Liver (tissue), 9 donors: ENCODE measurements around the gene LEMD2. TPM values are rescaled to one million over a fixed set of nuclear protein-coding genes. Genes with fewer than 3 reads are reported as not detected.

Experiments
- DNase-seq: peaks from one replicate; pipeline ENCODE4 v3.0.0-alpha.2; 2017; ENCODE audit warnings: low spot score
- H3K27ac ChIP-seq, 2 donors: one replicate each; pipeline ENCODE4 v1.7.0; 2013; ENCODE audit warnings: inconsistent platforms in 2 of 2, low read length in 2 of 2, control low read depth in 1 of 2, low read depth in 1 of 2, mild to moderate bottlenecking in 1 of 2
- H3K27me3 ChIP-seq, 4 donors: one replicate each; pipeline versions ENCODE4 v1.6.1 to v1.7.0; 2013; ENCODE audit warnings: low read length in 3 of 4, inconsistent platforms in 1 of 4, mild to moderate bottlenecking in 1 of 4, moderate library complexity in 1 of 4; ENCODE audit not compliant: control insufficient read depth in 4 of 4, insufficient read depth in 4 of 4
- H3K36me3 ChIP-seq, 4 donors: one replicate each; pipeline versions ENCODE4 v1.6.1 to v1.7.0; 2013; ENCODE audit warnings: low read length in 3 of 4, mild to moderate bottlenecking in 3 of 4, low read depth in 1 of 4, moderate library complexity in 1 of 4; ENCODE audit not compliant: control insufficient read depth in 4 of 4, insufficient read depth in 3 of 4
- H3K4me1 ChIP-seq, 4 donors: one replicate each; pipeline versions ENCODE4 v1.6.1 to v1.7.0; 2013; ENCODE audit warnings: low read length in 3 of 4, mild to moderate bottlenecking in 3 of 4, moderate library complexity in 1 of 4; ENCODE audit not compliant: control insufficient read depth in 4 of 4, insufficient read depth in 4 of 4
- H3K4me3 ChIP-seq, 3 donors: one replicate each; pipeline versions ENCODE4 v1.6.1 to v1.7.0; 2013; ENCODE audit warnings: low read length in 3 of 3, control low read depth in 1 of 3, low read depth in 1 of 3, mild to moderate bottlenecking in 1 of 3
- H3K9ac ChIP-seq, 2 donors: one replicate each; pipeline ENCODE4 v1.7.0; 2013; ENCODE audit warnings: low read length in 2 of 2, mild to moderate bottlenecking in 2 of 2, moderate library complexity in 2 of 2, control low read depth in 1 of 2, low read depth in 1 of 2
- H3K9me3 ChIP-seq, 4 donors: one replicate each; pipeline versions ENCODE4 v1.6.1 to v1.7.0; 2013; ENCODE audit warnings: low read length in 3 of 4; ENCODE audit not compliant: control insufficient read depth in 4 of 4
- ATF3 ChIP-seq: IDR thresholded peaks from 2 replicates; pipeline ENCODE4 v1.6.1; 2016; ENCODE audit warnings: antibody characterized with exemption
- CTCF ChIP-seq: fragments of 150-350 bp; IDR thresholded peaks from 2 replicates; pipeline ENCODE4 v1.5.1; 2017; ENCODE audit warnings: improper control_type of control experiment, low read depth, low read length; ENCODE audit not compliant: missing input control
- EGR1 ChIP-seq, 2 donors: IDR thresholded peaks; 2 replicates each; pipeline ENCODE4 v1.6.1; 2016 to 2018; ENCODE audit warnings: antibody characterized with exemption in 2 of 2, low read depth in 2 of 2
- GABPA ChIP-seq, 2 donors: IDR thresholded peaks in 1 of 2; conservative IDR thresholded peaks in 1 of 2; 2 replicates each; pipeline ENCODE4 v1.6.1; 2016; ENCODE audit warnings: antibody characterized with exemption in 2 of 2, mild to moderate bottlenecking in 1 of 2, moderate library complexity in 1 of 2
- HNF4A ChIP-seq, 2 donors: conservative IDR thresholded peaks; 2 replicates each; pipeline ENCODE4 v1.6.1; 2016; ENCODE audit warnings: antibody characterized with exemption in 2 of 2, mild to moderate bottlenecking in 2 of 2
- HNF4G ChIP-seq: IDR thresholded peaks from 2 replicates; pipeline ENCODE4 v1.6.1; 2016; ENCODE audit warnings: antibody characterized with exemption
- JUND ChIP-seq, 2 donors: IDR thresholded peaks; 2 replicates each; pipeline ENCODE4 v1.6.1; 2016; ENCODE audit warnings: antibody characterized with exemption in 2 of 2
- MAX ChIP-seq: IDR thresholded peaks from 2 replicates; pipeline ENCODE4 v1.6.1; 2016; ENCODE audit warnings: antibody characterized with exemption
- RAD21 ChIP-seq, 2 donors: IDR thresholded peaks; 2 replicates each; pipeline ENCODE4 v1.6.1; 2016; ENCODE audit warnings: antibody characterized with exemption in 2 of 2, mild to moderate bottlenecking in 2 of 2
- SP1 ChIP-seq: IDR thresholded peaks from 2 replicates; pipeline ENCODE4 v1.6.1; 2018; ENCODE audit warnings: antibody characterized with exemption, mild to moderate bottlenecking
- TAF1 ChIP-seq: conservative IDR thresholded peaks from 2 replicates; pipeline ENCODE4 v1.6.1; 2016; ENCODE audit warnings: antibody characterized with exemption, mild to moderate bottlenecking
- ZBTB33 ChIP-seq: IDR thresholded peaks from 2 replicates; pipeline ENCODE4 v1.6.1; 2016; ENCODE audit warnings: antibody characterized with exemption
- WGBS: extraction: QIAGEN DNeasy Blood & Tissue Kit; methylation state at CpG from one replicate; pipeline ENCODE4 v1.1.7; 2013; 5-methylcytosine and 5-hydroxymethylcytosine counted together
- polyA plus RNA-seq, 2 donors: library from polyadenylated mRNA; stranded (reverse) in 1 of 2; unstranded in 1 of 2; fragments of 200-250 nt in 1 of 2; fragments of >200 nt in 1 of 2; fragmentation: Nextera tagmentation in 1 of 2; extraction: Ambion mirVana in 1 of 2; gene quantifications; one replicate each; pipeline versions ENCODE4 v1.2.1 to v1.2.3, GENCODE V29; 2013 to 2015
- total RNA-seq, 2 donors: library from RNA; depleted of rRNA; stranded (reverse); fragments of >200 nt; gene quantifications; one replicate each; pipeline ENCODE4 v1.2.3, GENCODE V29; 2014
- donor health status: healthy.
- donor health status: healthy.
- donor health status: healthy.
- donor health status: healthy.
- donor health status: healthy.

Gene LEMD2
- total and polyA plus RNA-seq, 4 donors, result 6.5 to 23.1 (median 16.6) TPM

GRCh38 chr6:33726696-33727095 lies 62.2 kb downstream of the LEMD2 start:
- no peak for DNase-seq
- TF ChIP-seq CTCF (no peak), SP1 (no peak), GABPA (IDR thresholded peaks at IDR 0.05 in 1 of 2, conservative IDR thresholded peaks at IDR 0.05 in 1 of 2) (no peak), HNF4G (no peak), ATF3 (no peak), TAF1 (no peak)

GRCh38 chr6:33725891-33726673 lies 62.8 kb downstream of the LEMD2 start:
- H3K36me3 ChIP-seq, result no peaks in the 10 kb centered on the region
- no peaks in the 10 kb centered on the region for H3K27me3 ChIP-seq
- H3K9me3 ChIP-seq, result no peaks in the 10 kb centered on the region
- no peak overlapping the region for H3K9ac ChIP-seq
- no peak overlapping the region for H3K27ac ChIP-seq
- DNase-seq, result no peak
- no peak overlapping the region for H3K4me3 ChIP-seq
- TF ChIP-seq JUND (IDR thresholded peaks at IDR 0.05) (no peak), MAX (no peak), HNF4A (conservative IDR thresholded peaks at IDR 0.05) (no peak), CTCF (no peak), GABPA (IDR thresholded peaks at IDR 0.05 in 1 of 2, conservative IDR thresholded peaks at IDR 0.05 in 1 of 2) (no peak), EGR1 (IDR thresholded peaks at IDR 0.05; ENCODE audit: low read depth in 2 of 2) (no peak), ZBTB33 (no peak), RAD21 (IDR thresholded peaks at IDR 0.05) (no peak)
- no peaks in the 10 kb centered on the region for H3K4me1 ChIP-seq
- WGBS, result 85% methylated on average over 7 of the region's 7 CpGs

More at GRCh38 chr6:33726696-33727095, 62.2 kb downstream of the LEMD2 start:
- H3K27ac ChIP-seq, result no peak overlapping the region
- H3K4me3 ChIP-seq, result no peak overlapping the region
- no peaks in the 10 kb centered on the region for H3K36me3 ChIP-seq
- no peaks in the 10 kb centered on the region for H3K9me3 ChIP-seq
- H3K4me1 ChIP-seq, result peaks cover 0 to 3% (median under 1%) of the 10 kb centered on the region in 4 donors
- 92% methylated on average over 15 of the region's 15 CpGs for WGBS
- H3K27me3 ChIP-seq, result no peaks in the 10 kb centered on the region
- H3K9ac ChIP-seq, result no peak overlapping the region
